Measurements from ENCODE around the gene DLEC1.

DNA sequence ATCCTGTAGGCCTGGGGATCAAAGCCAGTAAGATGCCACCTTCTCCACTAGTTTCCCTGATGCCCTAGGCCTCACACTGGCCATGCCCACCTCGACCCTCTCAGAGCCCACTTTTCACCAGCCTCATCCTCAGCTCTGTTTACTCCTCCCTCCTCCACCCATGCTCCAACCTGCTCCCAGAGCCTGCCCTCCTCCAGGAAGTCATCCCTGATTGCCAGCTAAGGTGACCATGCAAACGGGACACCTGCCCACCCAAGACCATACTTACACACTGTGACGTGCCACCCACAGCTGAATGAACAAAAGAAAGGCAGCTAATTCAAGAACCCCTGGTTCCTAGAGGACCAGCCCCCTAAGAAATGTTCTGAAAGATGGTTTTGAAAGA, 18.7 kb upstream of the DLEC1 start:
- TF ChIP-seq POLR2A (IDR thresholded peaks at IDR 0.05): no peak
- TF ChIP-seq, protein P1, sequence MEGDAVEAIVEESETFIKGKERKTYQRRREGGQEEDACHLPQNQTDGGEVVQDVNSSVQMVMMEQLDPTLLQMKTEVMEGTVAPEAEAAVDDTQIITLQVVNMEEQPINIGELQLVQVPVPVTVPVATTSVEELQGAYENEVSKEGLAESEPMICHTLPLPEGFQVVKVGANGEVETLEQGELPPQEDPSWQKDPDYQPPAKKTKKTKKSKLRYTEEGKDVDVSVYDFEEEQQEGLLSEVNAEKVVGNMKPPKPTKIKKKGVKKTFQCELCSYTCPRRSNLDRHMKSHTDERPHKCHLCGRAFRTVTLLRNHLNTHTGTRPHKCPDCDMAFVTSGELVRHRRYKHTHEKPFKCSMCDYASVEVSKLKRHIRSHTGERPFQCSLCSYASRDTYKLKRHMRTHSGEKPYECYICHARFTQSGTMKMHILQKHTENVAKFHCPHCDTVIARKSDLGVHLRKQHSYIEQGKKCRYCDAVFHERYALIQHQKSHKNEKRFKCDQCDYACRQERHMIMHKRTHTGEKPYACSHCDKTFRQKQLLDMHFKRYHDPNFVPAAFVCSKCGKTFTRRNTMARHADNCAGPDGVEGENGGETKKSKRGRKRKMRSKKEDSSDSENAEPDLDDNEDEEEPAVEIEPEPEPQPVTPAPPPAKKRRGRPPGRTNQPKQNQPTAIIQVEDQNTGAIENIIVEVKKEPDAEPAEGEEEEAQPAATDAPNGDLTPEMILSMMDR (IDR thresholded peaks at IDR 0.05): no peak
